PFSK-1 (cell line): Measurements from ENCODE around the gene PREPL.

Source experiments
- FOXP2 ChIP-seq: optimal IDR thresholded peaks from 2 replicates; pipeline ENCODE3; 2011; ENCODE audit warnings: borderline replicate concordance, control low read depth, inconsistent platforms; ENCODE audit not compliant: insufficient read depth; ENCODE audit errors: extremely low read length, extremely low read depth
- POLR2AphosphoS5 ChIP-seq: IDR thresholded peaks from 2 replicates; pipeline ENCODE4 v1.6.1; 2012; ENCODE audit warnings: low read depth, mild to moderate bottlenecking, control low read depth, low read length, moderate library complexity
- REST ChIP-seq, 2 experiments: IDR thresholded peaks; 2 replicates each; pipeline versions ENCODE4 v1.6.1 to v1.8.0; 2011 to 2012; ENCODE audit warnings: low read depth in 2 of 2, low read length in 2 of 2, control low read depth in 1 of 2, inconsistent platforms in 1 of 2, mild to moderate bottlenecking in 1 of 2, moderate library complexity in 1 of 2; ENCODE audit not compliant: insufficient read depth in 1 of 2
- SIN3A ChIP-seq: IDR thresholded peaks from 2 replicates; pipeline ENCODE4 v1.6.1; 2012; ENCODE audit warnings: mild to moderate bottlenecking, low read length, moderate library complexity, borderline replicate concordance; ENCODE audit not compliant: insufficient read depth
- TAF1 ChIP-seq: IDR thresholded peaks from 2 replicates; pipeline ENCODE4 v1.6.1; 2012; ENCODE audit warnings: low read length, control low read depth, borderline replicate concordance; ENCODE audit not compliant: insufficient read depth

GRCh38 chr2:44320832-44321231, 40.5 kb downstream of the PREPL start:
- TF ChIP-seq REST (IDR thresholded peaks at IDR 0.05; ENCODE audit: insufficient read depth in 1 of 2, low read depth in 2 of 2, low read length in 2 of 2) (no peak), SIN3A (no peak), TAF1 (no peak), POLR2AphosphoS5 (no peak), FOXP2 (no peak)
